DMS53 (cell line): Measurements from ENCODE around the gene GRXCR2.

Experiments
- DNase-seq: peaks from one replicate; lab custom pipeline; 2025; lab: John Stamatoyannopoulos, UW

The GRXCR2 gene

GRCh38 chr5:145834917-145835847, 37.6 kb downstream of the GRXCR2 start, which contains the start of gene PRELID2:
TSS of gene PRELID2 (minus strand) at chr5:145835342. CDS start at chr5:145835251, 91 bp downstream.
- DNase-seq = peak; percentile 97

GRCh38 chr5:145834554-145834916, 38.3 kb downstream of the GRXCR2 start:
- no peak for DNase-seq

GRCh38 chr5:145833631-145834200, 39.1 kb downstream of the GRXCR2 start:
- DNase-seq = no peak

- DNase-seq = no peak
Observed at GRCh38 chr5:145830594-145830993, 42.2 kb downstream of the GRXCR2 start.

GRCh38 chr5:145829708-145830361, 43.0 kb downstream of the GRXCR2 start:
- peak; percentile 52 for DNase-seq

GRCh38 chr5:145826895-145827674, 45.7 kb downstream of the GRXCR2 start:
- DNase-seq = no peak

- DNase-seq = peak; percentile 83
Observed at GRCh38 chr5:145825751-145826180, 47.0 kb downstream of the GRXCR2 start.

GRCh38 chr5:145824040-145824439, 48.8 kb downstream of the GRXCR2 start:
- DNase-seq = no peak

- no peak for DNase-seq
Observed at GRCh38 chr5:145818604-145819003, 54.2 kb downstream of the GRXCR2 start.

GRCh38 chr5:145812877-145813276, 59.9 kb downstream of the GRXCR2 start:
- DNase-seq = peak; percentile 24

GRCh38 chr5:145811834-145812625, 60.8 kb downstream of the GRXCR2 start:
- peak; percentile 98 for DNase-seq
